DMS 273 treated with DMSO at 0.1 percent for 48 hours (cell line): ENCODE data around the gene EIF4B.
A peak's percentile ranks its signal among the peaks of the same experiment; 100 is the strongest.

Experiments
- DNase-seq: peaks from one replicate; lab custom pipeline; 2025; lab: John Stamatoyannopoulos, UW

Gene EIF4B

DNA sequence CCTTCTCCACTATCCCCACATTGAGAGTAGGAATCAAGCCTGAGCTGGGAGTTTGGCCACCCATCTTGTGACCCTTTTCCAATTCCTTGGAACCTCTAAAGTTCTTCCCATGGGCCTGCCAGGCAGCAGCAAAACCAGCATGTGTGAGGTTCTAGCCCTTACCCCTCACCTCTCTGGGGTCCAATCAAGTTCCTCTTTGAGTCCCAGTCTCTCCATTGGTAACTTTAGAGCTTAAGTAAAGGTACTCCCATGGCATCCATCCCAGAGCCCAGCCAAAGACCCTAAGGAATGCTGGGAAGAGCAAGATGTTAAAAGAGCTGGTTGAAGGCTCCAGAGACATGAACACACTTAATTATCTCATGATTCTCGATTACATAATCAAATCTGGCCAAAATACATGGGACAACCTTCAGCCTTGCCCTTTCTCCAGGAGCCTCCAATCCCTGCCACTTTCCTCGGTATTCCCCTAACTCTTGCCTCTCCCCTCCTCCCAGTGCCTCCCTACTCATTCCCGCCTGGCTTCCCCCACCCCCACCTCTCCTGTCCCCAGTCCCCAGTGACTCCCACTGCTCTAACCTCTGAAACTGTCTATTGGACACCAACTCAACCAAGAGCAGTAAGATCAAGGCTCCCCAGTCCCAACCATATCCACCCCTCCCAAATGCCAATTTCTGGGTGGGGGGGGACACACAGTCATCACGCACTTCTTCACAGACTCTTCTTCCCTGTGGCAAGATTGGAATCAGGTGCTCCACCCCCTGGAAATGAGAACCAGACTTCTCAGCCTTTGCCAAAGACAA is 38.8 kb downstream of the EIF4B start:
- DNase-seq, result no peak

DNA sequence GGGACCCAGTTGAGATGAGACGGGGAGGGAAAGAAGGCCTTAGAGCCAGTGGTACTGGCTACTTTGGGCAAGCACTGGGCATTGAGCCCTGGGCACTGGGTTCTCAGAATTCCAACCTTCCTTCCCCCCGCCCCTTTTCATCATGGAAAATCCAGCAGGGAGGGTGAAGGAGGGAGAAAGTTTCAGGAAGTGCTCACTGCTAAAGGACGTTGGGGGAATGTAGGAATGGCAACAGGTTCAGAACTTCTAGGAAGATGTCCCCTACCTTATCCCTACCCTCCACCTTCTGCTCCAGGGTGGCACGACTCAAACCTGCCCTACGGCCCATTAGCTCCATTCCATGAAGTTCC is 39.4 kb downstream of the EIF4B start:
- no peak for DNase-seq

DNA sequence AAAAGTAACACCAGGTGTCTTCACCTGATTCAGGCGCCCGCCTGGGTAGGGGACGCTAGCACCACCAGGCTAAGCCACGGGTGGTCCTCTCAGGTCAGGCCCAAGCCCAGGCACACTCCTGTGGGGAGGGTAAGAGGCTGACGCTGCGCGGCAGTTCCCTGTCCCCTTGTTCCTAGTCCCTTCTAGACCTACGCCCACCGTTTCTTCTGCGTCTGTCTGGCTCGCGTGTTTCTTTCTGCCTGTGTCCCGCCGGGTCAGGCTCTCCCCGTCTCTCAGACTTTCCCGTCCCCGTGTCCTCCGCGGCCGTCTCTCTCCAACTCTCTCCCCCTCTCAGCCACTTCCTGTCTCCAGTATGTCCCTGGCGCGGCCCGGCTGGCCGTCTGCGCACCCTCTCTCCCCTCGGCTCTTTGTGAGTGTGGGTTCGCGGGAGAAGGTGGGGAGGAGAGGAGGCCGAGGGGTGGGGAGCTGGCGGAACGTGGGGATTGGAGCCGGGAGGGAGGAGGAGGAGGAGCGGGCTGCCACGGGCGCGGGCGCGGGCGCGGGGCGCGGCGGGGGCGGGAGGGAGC is 40.5 kb downstream of the EIF4B start:
- no peak for DNase-seq

DNA sequence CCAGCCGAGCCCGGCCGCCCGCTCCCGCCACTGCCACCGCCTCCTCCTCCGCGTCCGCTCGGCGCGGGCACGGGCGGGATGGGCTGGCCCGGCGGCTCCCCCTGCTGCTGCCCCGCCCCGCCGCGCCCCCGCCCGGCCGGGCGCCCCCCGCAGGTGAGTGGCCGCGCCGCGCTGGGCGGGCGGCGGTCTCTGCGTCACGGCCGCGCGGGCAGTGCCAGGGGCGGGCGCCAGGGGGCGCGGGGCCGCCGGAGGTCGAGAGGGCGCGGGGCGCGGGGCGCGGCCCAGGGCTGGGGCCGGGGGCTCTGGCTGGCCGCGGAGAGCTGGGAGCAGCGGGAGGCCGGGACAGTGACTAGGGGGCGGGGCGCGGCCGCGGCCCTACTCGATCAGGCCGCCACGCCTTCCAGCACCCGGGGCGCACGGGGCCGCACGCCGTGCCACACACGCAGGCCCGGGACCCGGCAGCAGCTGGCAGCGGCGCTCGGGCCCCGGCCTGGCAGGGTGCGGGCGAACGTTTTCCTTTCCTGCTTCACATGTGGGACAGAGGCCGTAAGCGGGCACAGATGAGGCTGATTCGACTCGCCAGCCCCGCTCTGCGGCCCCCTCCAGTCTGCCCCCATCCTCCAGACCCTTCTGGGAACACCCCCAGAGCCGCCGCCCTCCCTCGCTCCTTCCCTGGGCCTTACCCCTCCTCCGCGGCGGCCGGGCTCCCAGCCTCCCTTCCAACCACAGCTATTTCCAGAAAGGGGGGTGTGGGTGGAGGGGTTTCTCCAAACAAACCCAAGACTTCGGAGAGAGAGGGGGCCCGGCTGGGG is 41.2 kb downstream of the EIF4B start:
- DNase-seq, result no peak

DNA sequence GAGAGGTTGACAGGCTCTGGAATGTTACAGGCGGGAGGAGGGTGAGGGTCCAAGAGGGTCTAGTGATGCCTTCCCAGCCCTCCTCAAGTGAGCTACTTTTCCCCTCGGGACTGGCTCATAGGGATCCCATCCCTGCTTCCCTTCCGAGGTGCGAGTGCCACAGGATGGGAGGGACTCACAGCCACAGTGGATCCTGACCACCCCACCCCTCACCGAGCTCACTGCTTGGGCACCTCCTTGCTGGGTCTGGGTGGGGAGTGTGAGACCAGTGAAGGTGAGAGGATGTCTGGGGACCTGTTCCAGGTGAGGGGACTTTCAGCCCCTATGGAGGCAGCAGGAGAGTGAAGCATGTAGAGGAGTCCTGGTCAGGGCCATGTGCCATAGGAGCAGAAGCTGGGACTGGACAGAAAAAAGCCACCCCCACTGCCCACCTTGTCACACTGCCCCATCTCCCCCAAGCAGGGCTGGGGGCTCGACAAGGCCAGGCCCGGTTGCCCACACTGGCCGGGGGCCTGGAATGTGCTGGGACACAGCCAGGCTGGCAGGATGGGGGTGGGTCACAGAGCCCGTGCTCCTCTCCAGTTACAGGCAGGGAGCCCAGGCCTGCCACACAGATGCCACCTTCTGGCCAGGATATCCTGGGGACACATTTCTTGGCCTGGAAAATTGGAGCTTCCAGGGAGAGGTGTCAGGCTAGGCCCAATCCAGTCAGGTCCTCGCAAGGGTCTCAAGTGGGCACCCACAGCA is 42.0 kb downstream of the EIF4B start:
- DNase-seq, result peak; percentile 61

DNA sequence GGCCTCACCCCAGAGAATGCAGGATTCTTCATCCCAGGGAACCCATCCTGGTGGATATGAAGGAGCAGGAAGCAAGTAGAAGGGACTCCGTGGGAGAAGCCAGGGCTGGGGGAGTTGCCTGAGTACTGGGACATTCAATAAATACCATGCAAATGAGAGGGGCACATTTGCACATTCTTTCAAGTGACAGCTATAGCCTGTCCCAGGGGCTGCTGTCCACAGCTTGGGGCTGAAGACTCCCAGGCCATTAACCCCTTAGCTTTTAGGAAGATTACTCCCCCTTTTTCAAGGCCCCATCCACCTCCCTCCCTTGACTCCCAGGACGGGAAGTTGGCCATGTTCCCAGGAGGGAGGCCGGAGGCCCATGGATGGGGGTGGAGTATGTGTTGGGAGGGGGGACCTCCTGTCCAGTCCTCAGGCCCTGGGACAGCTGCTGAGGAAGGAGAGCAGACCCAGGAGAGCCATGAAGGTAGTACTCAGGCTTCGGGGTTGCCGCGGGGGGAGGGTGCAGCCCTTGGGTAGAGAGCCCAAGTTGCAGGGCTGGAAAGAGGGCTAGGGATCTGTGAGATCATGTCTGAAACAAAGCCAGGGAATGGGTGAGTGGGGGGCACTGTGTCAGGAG is 42.6 kb downstream of the EIF4B start:
- no peak for DNase-seq

DNA sequence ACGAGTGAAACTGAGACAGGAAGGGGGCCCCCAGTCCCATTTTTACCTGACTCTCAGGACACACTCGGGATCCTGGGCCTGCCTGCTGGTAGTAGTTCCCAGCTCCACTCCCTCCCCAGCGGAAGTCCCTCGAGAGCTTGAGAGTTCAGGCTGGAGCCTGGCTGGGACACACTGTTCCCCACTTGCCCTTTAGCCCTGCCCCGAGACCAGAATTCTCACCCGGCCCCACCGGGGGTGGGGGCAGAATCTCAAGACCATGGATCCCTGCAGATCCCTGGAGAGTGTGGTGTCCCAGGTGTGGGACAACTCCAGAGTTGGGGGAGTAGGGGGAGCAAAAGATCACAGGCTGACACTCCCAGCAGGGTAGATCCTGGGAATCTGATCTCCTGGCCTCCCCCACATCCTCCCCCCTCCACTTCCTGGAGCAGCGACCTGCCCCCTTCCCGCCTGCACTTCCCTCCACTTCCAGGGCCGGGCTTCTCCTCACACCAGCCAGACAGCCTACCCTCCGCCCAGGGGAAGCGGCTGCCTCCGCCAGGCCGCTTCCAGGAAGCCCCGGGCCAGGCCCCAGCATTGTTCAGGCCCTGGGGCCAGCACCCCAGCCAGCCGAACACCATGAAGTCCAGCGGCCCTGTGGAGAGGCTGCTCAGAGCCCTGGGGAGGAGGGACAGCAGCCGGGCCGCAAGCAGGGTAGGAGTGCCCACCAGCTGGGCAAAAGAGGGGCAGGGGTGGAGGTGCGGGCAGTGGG is 43.5 kb downstream of the EIF4B start, which contains the start of gene TNS2:
TSS of gene TNS2 (plus strand) at position 495 of the 748 bp plus-strand sequence. CDS start at position 616, 121 bp downstream.
- peak; percentile 17 for DNase-seq

DNA sequence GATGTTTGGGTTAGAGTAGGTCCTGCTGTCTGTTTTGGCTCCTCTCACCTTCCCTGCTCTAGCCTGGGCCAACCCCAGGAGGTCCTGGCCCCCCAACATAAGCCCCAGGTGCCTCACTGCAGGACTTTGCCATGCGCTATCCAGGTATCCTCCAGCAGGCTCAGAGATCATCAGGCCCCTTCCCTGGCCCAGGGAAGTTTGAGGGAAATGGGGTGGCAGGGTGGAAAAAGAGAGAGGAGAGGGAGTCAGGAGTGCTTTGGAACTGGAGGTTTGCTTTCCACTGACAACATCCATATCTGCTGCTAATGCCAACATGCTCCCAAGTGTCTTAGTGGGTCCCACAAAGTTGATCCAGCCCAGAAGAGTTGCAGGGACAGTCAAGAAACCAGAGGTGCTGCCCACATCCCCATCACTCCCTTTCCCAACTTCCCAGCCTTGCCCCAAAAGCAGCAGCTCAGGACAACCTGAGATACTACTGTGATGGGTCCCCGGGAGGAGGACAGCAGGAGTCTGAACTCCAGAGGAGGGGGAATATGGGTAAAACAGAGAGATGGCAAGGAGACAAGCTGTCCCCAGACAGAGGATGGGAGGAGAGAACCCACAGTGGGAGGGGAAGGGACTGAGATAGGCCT is 44.3 kb downstream of the EIF4B start:
- DNase-seq, result no peak

DNA sequence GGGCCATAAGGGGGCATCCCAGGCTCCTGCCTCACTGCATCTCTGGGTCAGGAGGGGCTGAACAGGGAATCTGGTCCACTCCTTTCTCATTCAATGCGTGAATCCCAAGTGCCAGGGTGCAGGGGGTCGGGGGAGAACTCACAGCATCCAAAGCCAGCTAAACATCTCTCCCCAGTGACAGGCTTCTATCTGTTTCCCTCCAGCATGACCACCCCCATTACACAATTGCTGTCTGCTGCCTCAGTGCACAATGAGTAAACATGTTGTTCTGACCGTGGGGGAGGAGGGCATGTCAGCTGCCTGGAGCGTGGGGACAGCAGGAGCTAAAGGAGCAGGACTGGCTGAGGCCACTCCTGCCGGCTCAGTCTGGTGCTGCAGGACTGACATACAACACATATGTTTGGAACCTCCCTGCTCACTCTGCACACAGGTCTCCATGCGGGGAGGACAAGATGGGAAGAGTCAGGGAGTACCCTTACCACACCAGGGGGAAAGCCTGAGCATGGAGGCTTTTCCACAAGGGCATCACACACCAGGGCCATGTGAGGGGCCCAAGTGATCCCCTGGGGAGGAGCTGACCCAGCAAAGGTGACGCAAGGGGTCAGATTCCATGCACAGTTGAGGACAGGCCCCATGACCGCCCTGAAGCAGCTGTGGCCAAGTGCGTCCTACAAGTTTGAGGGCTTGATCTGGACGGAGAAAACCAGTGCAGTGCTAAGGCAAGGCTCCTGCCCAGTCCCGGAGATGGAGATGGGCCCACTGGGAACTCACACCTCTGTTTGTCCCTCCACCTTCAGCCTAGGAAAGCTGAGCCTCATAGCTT is 45.0 kb downstream of the EIF4B start:
- no peak for DNase-seq

DNA sequence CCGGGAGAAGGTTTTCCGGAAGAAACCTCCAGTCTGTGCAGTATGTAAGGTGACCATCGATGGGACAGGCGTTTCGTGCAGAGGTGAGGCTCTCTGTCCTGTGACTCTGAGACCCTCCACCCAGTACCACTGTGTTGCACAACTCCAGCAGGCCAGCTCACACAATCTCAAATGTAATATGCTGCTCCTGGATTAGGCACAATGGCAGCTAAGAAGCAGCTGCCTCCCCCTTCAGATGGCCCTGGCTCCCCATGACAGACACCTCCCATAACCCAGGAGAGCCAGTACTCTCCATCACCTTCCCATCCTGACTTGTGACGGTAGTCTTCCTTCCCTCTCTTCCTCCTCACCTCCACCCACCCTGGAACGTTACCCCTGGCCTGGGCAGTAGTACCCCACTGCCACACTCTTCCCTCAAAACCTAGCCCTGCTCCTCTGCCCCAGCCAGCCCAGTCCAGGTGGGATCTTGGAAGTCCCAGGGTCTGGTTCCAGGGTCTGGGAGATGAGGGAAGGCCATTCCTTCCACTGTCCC is 45.7 kb downstream of the EIF4B start:
- no peak for DNase-seq

DNA sequence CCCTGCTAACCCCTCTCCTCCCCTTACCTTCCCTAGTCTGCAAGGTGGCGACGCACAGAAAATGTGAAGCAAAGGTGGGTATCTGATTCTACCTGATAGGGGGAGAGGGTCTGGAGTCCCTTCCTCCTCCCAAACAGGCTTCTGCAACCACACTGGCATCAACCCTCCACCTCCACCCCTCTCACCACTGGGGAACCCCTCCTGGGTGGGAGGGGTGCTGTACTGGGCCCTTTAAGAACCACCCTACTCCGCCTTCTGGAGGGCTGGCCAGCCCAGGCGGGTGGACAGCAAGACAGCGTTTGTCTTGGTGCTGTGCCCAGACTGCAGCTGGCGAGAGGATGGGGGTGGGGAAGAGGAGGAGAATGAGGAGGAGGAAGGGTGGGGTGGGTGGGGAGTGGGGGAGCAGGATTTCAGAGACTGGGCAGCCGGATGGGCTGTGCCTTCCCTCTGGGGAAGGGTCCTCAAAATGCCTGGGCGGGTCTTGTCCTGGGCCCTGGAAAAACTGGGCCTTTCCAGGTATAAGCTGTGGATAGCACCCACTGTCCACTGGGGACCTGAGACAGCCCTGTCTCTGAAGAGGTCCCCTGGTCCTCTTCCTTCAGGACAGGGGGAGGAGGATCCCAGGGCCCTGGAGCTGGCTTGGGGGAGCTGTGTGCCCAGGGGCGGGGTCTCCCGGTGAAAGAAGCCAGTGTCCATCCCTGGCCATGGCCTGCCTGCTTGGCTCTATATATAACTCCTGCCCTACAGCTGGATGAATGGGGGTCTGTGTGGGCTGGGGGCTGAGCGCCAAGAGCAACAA is 46.4 kb downstream of the EIF4B start:
- no peak for DNase-seq

DNA sequence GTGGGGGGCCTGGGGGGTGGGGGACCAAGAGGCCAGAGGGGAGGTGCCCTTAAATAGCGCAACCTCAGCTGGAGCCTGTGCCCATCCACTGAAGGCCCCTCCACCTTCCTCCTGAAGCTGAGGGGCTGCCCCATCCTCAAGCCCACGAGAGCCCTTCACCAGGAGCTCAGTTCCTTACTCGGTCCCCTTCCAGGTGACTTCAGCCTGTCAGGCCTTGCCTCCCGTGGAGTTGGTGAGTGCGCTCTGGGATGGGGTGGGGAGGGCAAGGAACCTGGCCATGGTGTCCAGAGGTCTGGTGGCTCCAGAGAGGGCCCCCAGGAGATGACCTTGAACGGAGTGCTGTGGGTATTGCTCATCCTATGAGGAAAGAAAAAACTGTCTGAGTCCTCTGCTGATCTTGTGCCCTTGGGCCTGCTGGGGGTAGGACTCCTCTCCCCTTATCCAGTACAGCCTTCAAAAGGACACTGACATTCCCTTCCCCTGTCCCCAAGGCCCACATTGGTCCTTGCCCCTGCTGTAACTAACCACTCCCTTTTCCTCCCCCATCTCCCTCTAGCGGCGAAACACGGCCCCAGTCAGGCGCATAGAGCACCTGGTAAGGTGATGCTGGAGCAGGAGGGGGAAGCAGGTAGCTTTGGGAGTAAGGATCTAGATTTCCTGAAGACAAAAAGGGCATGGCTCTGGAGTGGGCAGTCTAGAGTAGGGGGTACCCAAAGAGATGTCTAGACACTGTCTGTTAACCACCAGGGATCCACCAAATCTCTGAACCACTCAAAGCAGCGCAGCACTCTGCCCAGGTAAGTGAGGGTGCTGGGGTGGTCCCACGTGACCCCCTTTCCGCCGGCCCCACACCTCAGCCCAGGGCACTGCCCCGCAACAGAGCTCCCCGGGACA is 47.2 kb downstream of the EIF4B start:
- no peak for DNase-seq

DNA sequence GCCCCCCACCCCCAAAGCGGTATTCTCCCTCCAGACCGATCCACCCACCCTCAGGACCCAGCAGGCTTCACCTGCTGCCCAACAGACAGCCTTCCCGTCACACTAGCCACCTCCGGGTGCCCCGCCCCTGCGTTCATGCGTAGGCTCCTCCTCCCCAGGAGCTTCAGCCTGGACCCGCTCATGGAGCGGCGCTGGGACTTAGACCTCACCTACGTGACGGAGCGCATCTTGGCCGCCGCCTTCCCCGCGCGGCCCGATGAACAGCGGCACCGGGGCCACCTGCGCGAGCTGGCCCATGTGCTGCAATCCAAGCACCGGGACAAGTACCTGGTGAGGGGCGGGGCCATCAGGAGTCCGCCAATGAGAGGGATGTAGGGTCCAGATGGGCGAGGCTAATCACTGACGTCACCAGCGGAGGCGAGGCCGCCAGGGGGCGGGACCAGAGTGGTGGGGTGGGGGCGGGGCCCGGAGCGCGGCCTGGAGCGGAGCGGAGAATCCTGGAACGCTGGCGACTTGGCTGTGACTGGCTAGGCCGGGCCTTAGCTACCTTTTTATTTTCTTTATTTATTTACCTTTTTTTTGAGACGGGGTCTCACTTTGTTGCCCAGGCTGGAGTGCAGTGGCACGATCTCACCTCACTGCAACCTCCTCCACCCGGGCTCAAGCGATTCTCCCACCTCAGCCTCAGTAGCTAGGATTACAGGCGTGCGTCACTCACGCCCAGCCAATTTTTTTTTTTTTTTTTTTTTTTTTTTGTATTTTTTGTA is 48.0 kb downstream of the EIF4B start:
- DNase-seq, result peak; percentile 52

DNA sequence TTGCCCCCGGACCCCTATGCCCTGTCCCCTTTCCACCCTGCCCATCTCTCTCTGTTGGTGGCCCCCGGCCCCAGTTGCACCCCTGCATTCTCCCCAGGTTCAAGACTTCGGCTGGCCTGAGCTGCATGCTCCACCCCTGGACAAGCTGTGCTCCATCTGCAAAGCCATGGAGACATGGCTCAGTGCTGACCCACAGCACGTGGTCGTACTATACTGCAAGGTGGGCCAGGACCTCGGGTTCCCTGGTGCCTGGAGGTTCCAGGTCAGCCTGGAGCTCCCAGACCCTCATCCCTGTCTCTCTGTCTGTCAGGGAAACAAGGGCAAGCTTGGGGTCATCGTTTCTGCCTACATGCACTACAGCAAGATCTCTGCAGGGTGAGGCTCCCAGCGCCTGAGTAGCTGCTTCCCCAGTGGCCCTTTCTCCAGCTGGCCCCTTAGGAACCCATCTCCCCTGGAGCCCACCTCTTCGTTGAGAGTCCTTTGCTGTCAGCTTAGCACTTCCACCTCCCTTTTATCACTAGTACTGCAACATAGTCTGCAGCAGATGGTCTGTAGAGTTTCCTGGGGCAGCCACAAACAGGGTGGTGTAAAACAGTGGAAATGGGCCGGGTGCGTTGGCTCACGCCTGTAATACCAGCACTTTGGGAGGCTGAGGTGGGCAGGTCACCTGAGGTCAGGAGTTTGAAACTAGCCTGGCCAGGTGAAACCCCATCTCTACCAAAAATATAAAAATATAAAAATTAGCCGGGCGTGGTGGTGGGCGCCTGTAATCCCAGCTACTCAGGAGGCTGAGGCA is 49.4 kb downstream of the EIF4B start:
- DNase-seq, result no peak

DNA sequence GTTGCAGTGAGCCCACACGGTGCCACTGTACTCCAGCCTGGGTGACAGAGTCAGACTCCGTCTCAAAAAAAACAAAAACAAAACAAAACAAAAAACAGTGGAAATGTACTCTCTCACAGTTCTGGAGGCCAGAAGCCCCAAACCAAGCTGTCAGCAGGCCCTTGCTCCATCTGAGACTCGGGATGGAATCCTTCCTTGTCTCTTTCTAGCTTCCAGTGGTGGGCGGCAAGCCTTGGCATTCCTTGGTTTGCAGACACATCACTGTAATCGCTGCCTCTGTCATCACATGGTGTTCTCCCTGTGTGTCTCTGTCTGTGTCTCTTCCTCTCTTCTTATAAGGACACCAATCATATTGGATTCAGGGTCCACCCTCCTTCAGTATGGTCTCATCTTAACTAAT is 50.0 kb downstream of the EIF4B start:
- DNase-seq, result no peak

DNA sequence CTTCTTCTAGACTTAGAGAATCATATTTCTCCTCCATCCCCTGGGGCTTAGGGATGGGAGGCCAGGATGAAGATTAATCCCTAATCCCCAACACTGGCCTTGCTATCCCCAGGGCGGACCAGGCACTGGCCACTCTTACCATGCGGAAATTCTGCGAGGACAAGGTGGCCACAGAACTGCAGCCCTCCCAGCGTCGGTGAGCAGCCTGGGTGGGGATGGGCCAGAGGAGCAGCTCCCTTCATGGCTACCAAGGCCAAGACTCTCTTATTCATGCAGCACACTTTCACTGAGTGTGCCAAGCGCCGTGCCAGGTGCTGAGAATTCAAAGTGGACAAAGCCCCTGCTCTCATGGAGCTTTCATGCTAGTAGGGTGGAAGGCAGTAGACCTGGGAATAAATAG is 50.6 kb downstream of the EIF4B start:
- DNase-seq, result no peak
